Measurements from ENCODE around the gene ACSF2. TPM values are rescaled to one million over a fixed set of nuclear protein-coding genes. Genes with fewer than 3 reads are reported as not detected.

ACSF2 gene
- total RNA-seq, 6 donors from 2014 or later: 52.3 to 239 (median 120) TPM

GRCh38 chr17:50464121-50464520, 38.1 kb downstream of the ACSF2 start:
- WGBS, 2 donors: 94 to 97% methylated on average over 3 of the region's 3 CpGs
- no peak for DNase-seq

GRCh38 chr17:50464736-50465135, 38.7 kb downstream of the ACSF2 start:
- WGBS, 2 donors: 84 to 91% methylated on average over 4 of the region's 4 CpGs
- no peaks in the 10 kb centered on the region for H3K9me3 ChIP-seq

More at GRCh38 chr17:50464121-50464520, 38.1 kb downstream of the ACSF2 start:
- no peak overlapping the region for H3K27ac ChIP-seq
- ATAC-seq (ENCODE audit: low FRiP score in 2 of 2): no peak
- no peak for TF ChIP-seq POLR2A (IDR thresholded peaks at IDR 0.05)
- TF ChIP-seq EP300 (IDR thresholded peaks at IDR 0.05): no peak
- no peak for TF ChIP-seq CTCF (IDR thresholded peaks at IDR 0.05)
- TF ChIP-seq POLR2AphosphoS5 (IDR thresholded peaks at IDR 0.05): no peak
- no peaks in the 10 kb centered on the region for H3K9me3 ChIP-seq
- peaks cover 0 to 15% (median 11%) of the 10 kb centered on the region in 4 donors for H3K36me3 ChIP-seq
- H3K4me3 ChIP-seq: no peak overlapping the region
- peaks cover 0 to 14% (median 4%) of the 10 kb centered on the region in 4 donors for H3K27me3 ChIP-seq
- peaks cover 8 to 18% (median 9%) of the 10 kb centered on the region in 4 donors for H3K4me1 ChIP-seq

GRCh38 chr17:50465171-50465570, 39.2 kb downstream of the ACSF2 start:
- Histone ChIP-seq H3K4me3 (no peak overlapping the region), H3K27ac (no peak overlapping the region), H3K27me3 (peaks cover 0 to 21% (median 4%) of the 10 kb centered on the region in 4 donors), H3K9me3 (no peaks in the 10 kb centered on the region), H3K4me1 (peaks cover 10 to 25% (median 13%) of the 10 kb centered on the region in 4 donors), H3K36me3 (peaks cover 0 to 15% (median 11%) of the 10 kb centered on the region in 4 donors)
- 95 to 100% methylated on average over 2 to 6 of the region's 6 CpGs for whole genome bisulfite sequencing, 2 donors
- DNase-seq (no peak), ATAC-seq (ENCODE audit: low FRiP score in 2 of 2) (no peak)
- TF ChIP-seq EP300 (IDR thresholded peaks at IDR 0.05) (no peak), POLR2A (IDR thresholded peaks at IDR 0.05) (no peak), POLR2AphosphoS5 (IDR thresholded peaks at IDR 0.05) (no peak), CTCF (IDR thresholded peaks at IDR 0.05) (no peak)

More at GRCh38 chr17:50464736-50465135, 38.7 kb downstream of the ACSF2 start:
- Histone ChIP-seq H3K36me3 (peaks cover 0 to 15% (median 11%) of the 10 kb centered on the region in 4 donors), H3K4me1 (peaks cover 10 to 24% (median 13%) of the 10 kb centered on the region in 4 donors), H3K4me3 (no peak overlapping the region), H3K27ac (no peak overlapping the region), H3K27me3 (peaks cover 0 to 20% (median 4%) of the 10 kb centered on the region in 4 donors)
- ATAC-seq (ENCODE audit: low FRiP score in 2 of 2) (no peak), DNase-seq (no peak)
- no peak for TF ChIP-seq POLR2AphosphoS5 (IDR thresholded peaks at IDR 0.05)
- TF ChIP-seq CTCF (IDR thresholded peaks at IDR 0.05): no peak
- TF ChIP-seq POLR2A (IDR thresholded peaks at IDR 0.05): no peak
- TF ChIP-seq EP300 (IDR thresholded peaks at IDR 0.05): no peak

GRCh38 chr17:50465635-50466034, 39.6 kb downstream of the ACSF2 start:
- peaks cover 0 to 21% (median 4%) of the 10 kb centered on the region in 4 donors for H3K27me3 ChIP-seq
- TF ChIP-seq POLR2A (IDR thresholded peaks at IDR 0.05): no peak
- no peak for TF ChIP-seq POLR2AphosphoS5 (IDR thresholded peaks at IDR 0.05)
- TF ChIP-seq CTCF (IDR thresholded peaks at IDR 0.05): no peak
- TF ChIP-seq EP300 (IDR thresholded peaks at IDR 0.05): no peak
- DNase-seq (no peak), ATAC-seq (ENCODE audit: low FRiP score in 2 of 2) (no peak)
- H3K4me3 ChIP-seq: no peak overlapping the region
- H3K27ac ChIP-seq: no peak overlapping the region
- 88 to 95% methylated on average over 9 of the region's 9 CpGs for WGBS, 2 donors
- H3K36me3 ChIP-seq: peaks cover 0 to 15% (median 11%) of the 10 kb centered on the region in 4 donors
- H3K9me3 ChIP-seq: no peaks in the 10 kb centered on the region
- H3K4me1 ChIP-seq: peaks cover 10 to 25% (median 13%) of the 10 kb centered on the region in 4 donors

All from upper lobe of left lung (tissue), 6 donors.